Sigmoid colon (tissue), 4 donors: ENCODE results near the gene TMTC1.

ENCODE experiments used
- EP300 ChIP-seq, 4 donors: sonication (generic); formaldehyde crosslinking; IDR thresholded peaks; one replicate each; pipeline ENCODE4 v1.6.1; 2017; ENCODE audit warnings: antibody characterized with exemption in 4 of 4
- POLR2A ChIP-seq, 2 donors: fragments of 450-650 bp; IDR thresholded peaks; one replicate each; pipeline ENCODE4 v1.6.1; 2016; ENCODE audit warnings: antibody characterized with exemption in 2 of 2, mild to moderate bottlenecking in 2 of 2, moderate library complexity in 2 of 2
- TF ChIP-seq, protein P1 (sequence below), 4 experiments: fragments of 450-650 bp in 3 of 4; fragments of 200-600 bp in 1 of 4; IDR thresholded peaks; one replicate each; pipeline ENCODE4 v1.5.1; 2016 to 2019; ENCODE audit warnings: antibody characterized with exemption in 4 of 4, mild to moderate bottlenecking in 3 of 4, moderate library complexity in 2 of 4

- no peak for TF ChIP-seq EP300 (IDR thresholded peaks at IDR 0.05)
- TF ChIP-seq POLR2A (IDR thresholded peaks at IDR 0.05) = no peak
- TF ChIP-seq, protein P1, sequence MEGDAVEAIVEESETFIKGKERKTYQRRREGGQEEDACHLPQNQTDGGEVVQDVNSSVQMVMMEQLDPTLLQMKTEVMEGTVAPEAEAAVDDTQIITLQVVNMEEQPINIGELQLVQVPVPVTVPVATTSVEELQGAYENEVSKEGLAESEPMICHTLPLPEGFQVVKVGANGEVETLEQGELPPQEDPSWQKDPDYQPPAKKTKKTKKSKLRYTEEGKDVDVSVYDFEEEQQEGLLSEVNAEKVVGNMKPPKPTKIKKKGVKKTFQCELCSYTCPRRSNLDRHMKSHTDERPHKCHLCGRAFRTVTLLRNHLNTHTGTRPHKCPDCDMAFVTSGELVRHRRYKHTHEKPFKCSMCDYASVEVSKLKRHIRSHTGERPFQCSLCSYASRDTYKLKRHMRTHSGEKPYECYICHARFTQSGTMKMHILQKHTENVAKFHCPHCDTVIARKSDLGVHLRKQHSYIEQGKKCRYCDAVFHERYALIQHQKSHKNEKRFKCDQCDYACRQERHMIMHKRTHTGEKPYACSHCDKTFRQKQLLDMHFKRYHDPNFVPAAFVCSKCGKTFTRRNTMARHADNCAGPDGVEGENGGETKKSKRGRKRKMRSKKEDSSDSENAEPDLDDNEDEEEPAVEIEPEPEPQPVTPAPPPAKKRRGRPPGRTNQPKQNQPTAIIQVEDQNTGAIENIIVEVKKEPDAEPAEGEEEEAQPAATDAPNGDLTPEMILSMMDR (IDR thresholded peaks at IDR 0.05) = no peak
Observed at GRCh38 chr12:29737644-29738043, 46.1 kb downstream of the TMTC1 start.
